Lung (tissue), 12 donors: ENCODE data around the gene TANC1. TPM values are rescaled to one million over a fixed set of nuclear protein-coding genes. Genes with fewer than 3 reads are reported as not detected.

ENCODE experiments used
- ATAC-seq: fragments of 200-7000 bp; cut with Tn5 transposase; one replicate; pipeline ENCODE4 v1.9.1; 2020; ENCODE audit warnings: moderate number of reproducible peaks; ENCODE audit not compliant: insufficient read depth, low FRiP score
- DNase-seq, 3 donors: peaks; one replicate each; pipeline ENCODE4 v3.0.0-alpha.2; 2013 to 2017
- H3K27ac ChIP-seq, 2 donors: one replicate each; pipeline ENCODE4 v1.5.1; 2013; ENCODE audit warnings: mild to moderate bottlenecking in 2 of 2, moderate library complexity in 2 of 2, control low read depth in 1 of 2, inconsistent platforms in 1 of 2, low read depth in 1 of 2, low read length in 1 of 2
- H3K27me3 ChIP-seq, 3 donors: one replicate each; pipeline ENCODE4 v1.5.1; 2013; ENCODE audit warnings: low read length in 2 of 3; ENCODE audit not compliant: control insufficient read depth in 3 of 3, insufficient read depth in 3 of 3
- H3K36me3 ChIP-seq, 4 donors: one replicate each; pipeline ENCODE4 v1.5.1; 2013; ENCODE audit warnings: low read length in 4 of 4, mild to moderate bottlenecking in 1 of 4, moderate library complexity in 1 of 4; ENCODE audit not compliant: control insufficient read depth in 4 of 4, insufficient read depth in 4 of 4
- H3K4me1 ChIP-seq, 5 donors: one replicate each; pipeline ENCODE4 v1.5.1; 2013; ENCODE audit warnings: low read length in 5 of 5, mild to moderate bottlenecking in 2 of 5, moderate library complexity in 1 of 5; ENCODE audit not compliant: control insufficient read depth in 5 of 5, insufficient read depth in 5 of 5
- H3K4me3 ChIP-seq: one replicate; pipeline ENCODE4 v1.5.1; 2013; ENCODE audit warnings: mild to moderate bottlenecking, control low read depth, moderate library complexity
- H3K9ac ChIP-seq, 2 donors: one replicate each; pipeline ENCODE4 v1.5.1; 2013; ENCODE audit warnings: low read length in 2 of 2, control low read depth in 1 of 2; ENCODE audit not compliant: insufficient read depth in 1 of 2
- H3K9me3 ChIP-seq, 4 donors: one replicate each; pipeline ENCODE4 v1.5.1; 2013; ENCODE audit warnings: low read length in 3 of 4, mild to moderate bottlenecking in 1 of 4, moderate library complexity in 1 of 4; ENCODE audit not compliant: control insufficient read depth in 4 of 4, insufficient read depth in 3 of 4
- CTCF ChIP-seq: IDR thresholded peaks from 2 replicates; pipeline ENCODE4 v1.5.1; 2012; ENCODE audit warnings: mild to moderate bottlenecking; ENCODE audit errors: control extremely low read depth, extremely low read depth
- WGBS, 2 donors: extraction: QIAGEN DNeasy Blood & Tissue Kit; methylation state at CpG; one replicate each; pipeline ENCODE4 v1.1.7; 2013; 5-methylcytosine and 5-hydroxymethylcytosine counted together
- polyA plus RNA-seq, 2 donors: library from polyadenylated mRNA; stranded (reverse); fragments of 200-250 nt; gene quantifications; one replicate each; pipeline ENCODE4 v1.2.1, GENCODE V29; 2013
- total RNA-seq, 2 donors: library from RNA; depleted of rRNA in 1 of 2; stranded (reverse); fragments of >200 nt in 1 of 2; gene quantifications; one replicate each; pipeline ENCODE4 v1.2.1, GENCODE V29; 2014 to 2021
- donor health status: control.
- donor health status: control.
- donor health status: Bipolar disorder and iron deficiency.
- donor health status: healthy.
- donor health status: DM: yes; HTN: yes; CAD: no.

TANC1 gene
- total and polyA plus RNA-seq, 4 donors, result 14.3 to 99.5 (median 37.3) TPM

- Histone ChIP-seq H3K36me3 (peaks cover 0 to 8% (median 0%) of the 10 kb centered on the region in 4 donors), H3K9ac (peak overlapping the region in 1 of 2 donors; percentile 67), H3K4me3 (no peak overlapping the region), H3K27me3 (no peaks in the 10 kb centered on the region), H3K27ac (peak overlapping the region in 1 of 2 donors; percentile 52), H3K4me1 (peaks cover 35 to 92% (median 47%) of the 10 kb centered on the region in 5 donors), H3K9me3 (no peaks in the 10 kb centered on the region)
- WGBS, 2 donors, result 9 to 28% methylated on average over 4 of the region's 4 CpGs
- TF ChIP-seq CTCF, result no peak
- DNase-seq (peak; percentile 67 to 92 (median 89)), ATAC-seq (no peak)
Measured at GRCh38 chr2:159086826-159087225, 118.4 kb downstream of the TANC1 start.

- 9 to 49% methylated on average over 1 of the region's 1 CpG for WGBS, 2 donors
- peaks cover 30 to 98% (median 53%) of the 10 kb centered on the region in 5 donors for H3K4me1 ChIP-seq
- peaks cover 0 to 8% (median 0%) of the 10 kb centered on the region in 4 donors for H3K36me3 ChIP-seq
Measured at GRCh38 chr2:159088906-159089305, 120.5 kb downstream of the TANC1 start.

GRCh38 chr2:159089543-159089942 lies 121.1 kb downstream of the TANC1 start:
- WGBS, 2 donors, result 50 to 59% methylated on average over 3 of the region's 3 CpGs
- Histone ChIP-seq H3K9me3 (no peaks in the 10 kb centered on the region), H3K4me1 (peaks cover 35 to 97% (median 51%) of the 10 kb centered on the region in 5 donors), H3K9ac (peak overlapping the region in 1 of 2 donors; percentile 54), H3K27me3 (no peaks in the 10 kb centered on the region), H3K36me3 (peaks cover 0 to 8% (median 0%) of the 10 kb centered on the region in 4 donors), H3K27ac (peak overlapping the region; percentile 14 to 74), H3K4me3 (no peak overlapping the region)
- no peak for DNase-seq
- no peak for ATAC-seq
- no peak for TF ChIP-seq CTCF

More at GRCh38 chr2:159088906-159089305, 120.5 kb downstream of the TANC1 start:
- Histone ChIP-seq H3K9me3 (no peaks in the 10 kb centered on the region), H3K27ac (peak overlapping the region; percentile 14 to 41), H3K9ac (no peak overlapping the region), H3K27me3 (no peaks in the 10 kb centered on the region), H3K4me3 (no peak overlapping the region)
- TF ChIP-seq CTCF, result no peak
- DNase-seq (no peak), ATAC-seq (no peak)
